ENCODE measurements around the gene C5orf34. TPM values are rescaled to one million over a fixed set of nuclear protein-coding genes. Genes with fewer than 3 reads are reported as not detected.

Gene C5orf34
- total and polyA plus RNA-seq, 9 of the 15 experiments (the other 6 are each of a cell fraction or from before 2014, with no cell fraction given): 13.2 to 32.6 (median 20.7) TPM

DNA sequence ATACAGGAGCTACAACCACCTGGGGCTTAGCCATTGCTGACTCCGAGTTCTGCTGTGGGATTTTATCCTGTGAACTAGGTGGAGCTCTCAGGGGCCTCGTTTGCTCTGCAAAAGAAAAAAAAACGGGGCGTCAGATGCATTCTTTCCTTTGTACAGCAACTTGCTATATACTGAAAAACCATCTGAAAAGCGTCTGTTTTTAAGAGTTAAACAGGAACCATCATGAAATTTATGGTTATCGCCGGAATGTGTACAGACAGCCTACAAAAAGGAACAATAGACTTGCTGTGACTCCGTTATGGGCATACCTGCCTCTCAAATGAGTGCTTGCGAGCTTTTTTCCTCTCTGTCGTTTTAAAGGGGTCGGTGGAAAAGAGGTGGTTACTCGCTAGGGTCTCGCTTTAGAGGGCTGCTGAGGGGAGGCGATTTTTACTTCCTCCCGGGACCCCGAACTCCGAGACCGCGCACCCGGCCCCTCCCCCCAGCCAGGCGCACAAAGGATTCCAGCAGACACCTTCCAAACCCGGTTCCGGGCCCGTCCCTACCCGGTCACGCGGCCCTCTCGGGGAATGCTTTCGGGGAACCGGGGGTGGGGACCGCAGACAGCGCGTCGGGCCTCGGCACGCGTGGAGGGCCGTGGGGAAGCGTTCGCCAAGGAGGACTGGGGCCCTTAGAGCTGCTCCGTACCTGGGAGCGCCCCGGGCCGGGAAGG lies 41.1 kb upstream of the C5orf34 start (continued):
- TF ChIP-seq, protein P1, sequence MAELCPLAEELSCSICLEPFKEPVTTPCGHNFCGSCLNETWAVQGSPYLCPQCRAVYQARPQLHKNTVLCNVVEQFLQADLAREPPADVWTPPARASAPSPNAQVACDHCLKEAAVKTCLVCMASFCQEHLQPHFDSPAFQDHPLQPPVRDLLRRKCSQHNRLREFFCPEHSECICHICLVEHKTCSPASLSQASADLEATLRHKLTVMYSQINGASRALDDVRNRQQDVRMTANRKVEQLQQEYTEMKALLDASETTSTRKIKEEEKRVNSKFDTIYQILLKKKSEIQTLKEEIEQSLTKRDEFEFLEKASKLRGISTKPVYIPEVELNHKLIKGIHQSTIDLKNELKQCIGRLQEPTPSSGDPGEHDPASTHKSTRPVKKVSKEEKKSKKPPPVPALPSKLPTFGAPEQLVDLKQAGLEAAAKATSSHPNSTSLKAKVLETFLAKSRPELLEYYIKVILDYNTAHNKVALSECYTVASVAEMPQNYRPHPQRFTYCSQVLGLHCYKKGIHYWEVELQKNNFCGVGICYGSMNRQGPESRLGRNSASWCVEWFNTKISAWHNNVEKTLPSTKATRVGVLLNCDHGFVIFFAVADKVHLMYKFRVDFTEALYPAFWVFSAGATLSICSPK (IDR thresholded peaks at IDR 0.05; ENCODE audit: borderline replicate concordance): no peak
- no peak for TF ChIP-seq PTTG1 (tag; IDR thresholded peaks at IDR 0.05; ENCODE audit: low read depth)
- TF ChIP-seq, protein P2, sequence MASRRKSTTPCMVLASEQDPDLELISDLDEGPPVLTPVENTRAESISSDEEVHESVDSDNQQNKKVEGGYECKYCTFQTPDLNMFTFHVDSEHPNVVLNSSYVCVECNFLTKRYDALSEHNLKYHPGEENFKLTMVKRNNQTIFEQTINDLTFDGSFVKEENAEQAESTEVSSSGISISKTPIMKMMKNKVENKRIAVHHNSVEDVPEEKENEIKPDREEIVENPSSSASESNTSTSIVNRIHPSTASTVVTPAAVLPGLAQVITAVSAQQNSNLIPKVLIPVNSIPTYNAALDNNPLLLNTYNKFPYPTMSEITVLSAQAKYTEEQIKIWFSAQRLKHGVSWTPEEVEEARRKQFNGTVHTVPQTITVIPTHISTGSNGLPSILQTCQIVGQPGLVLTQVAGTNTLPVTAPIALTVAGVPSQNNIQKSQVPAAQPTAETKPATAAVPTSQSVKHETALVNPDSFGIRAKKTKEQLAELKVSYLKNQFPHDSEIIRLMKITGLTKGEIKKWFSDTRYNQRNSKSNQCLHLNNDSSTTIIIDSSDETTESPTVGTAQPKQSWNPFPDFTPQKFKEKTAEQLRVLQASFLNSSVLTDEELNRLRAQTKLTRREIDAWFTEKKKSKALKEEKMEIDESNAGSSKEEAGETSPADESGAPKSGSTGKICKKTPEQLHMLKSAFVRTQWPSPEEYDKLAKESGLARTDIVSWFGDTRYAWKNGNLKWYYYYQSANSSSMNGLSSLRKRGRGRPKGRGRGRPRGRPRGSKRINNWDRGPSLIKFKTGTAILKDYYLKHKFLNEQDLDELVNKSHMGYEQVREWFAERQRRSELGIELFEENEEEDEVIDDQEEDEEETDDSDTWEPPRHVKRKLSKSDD (conservative IDR thresholded peaks at IDR 0.05; ENCODE audit: low read length): no peak
- TF ChIP-seq, protein P3, sequence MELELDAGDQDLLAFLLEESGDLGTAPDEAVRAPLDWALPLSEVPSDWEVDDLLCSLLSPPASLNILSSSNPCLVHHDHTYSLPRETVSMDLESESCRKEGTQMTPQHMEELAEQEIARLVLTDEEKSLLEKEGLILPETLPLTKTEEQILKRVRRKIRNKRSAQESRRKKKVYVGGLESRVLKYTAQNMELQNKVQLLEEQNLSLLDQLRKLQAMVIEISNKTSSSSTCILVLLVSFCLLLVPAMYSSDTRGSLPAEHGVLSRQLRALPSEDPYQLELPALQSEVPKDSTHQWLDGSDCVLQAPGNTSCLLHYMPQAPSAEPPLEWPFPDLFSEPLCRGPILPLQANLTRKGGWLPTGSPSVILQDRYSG (tag; conservative IDR thresholded peaks at IDR 0.05; ENCODE audit: low read depth): no peak; the same call in 1 of the 2 replicates
- no peak for TF ChIP-seq SNRNP70 (optimal IDR thresholded peaks at IDR 0.05; ENCODE audit: low read depth, low read length)
- TF ChIP-seq, protein P4, sequence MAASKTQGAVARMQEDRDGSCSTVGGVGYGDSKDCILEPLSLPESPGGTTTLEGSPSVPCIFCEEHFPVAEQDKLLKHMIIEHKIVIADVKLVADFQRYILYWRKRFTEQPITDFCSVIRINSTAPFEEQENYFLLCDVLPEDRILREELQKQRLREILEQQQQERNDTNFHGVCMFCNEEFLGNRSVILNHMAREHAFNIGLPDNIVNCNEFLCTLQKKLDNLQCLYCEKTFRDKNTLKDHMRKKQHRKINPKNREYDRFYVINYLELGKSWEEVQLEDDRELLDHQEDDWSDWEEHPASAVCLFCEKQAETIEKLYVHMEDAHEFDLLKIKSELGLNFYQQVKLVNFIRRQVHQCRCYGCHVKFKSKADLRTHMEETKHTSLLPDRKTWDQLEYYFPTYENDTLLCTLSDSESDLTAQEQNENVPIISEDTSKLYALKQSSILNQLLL (CRISPR knock-in tag; IDR thresholded peaks at IDR 0.05; ENCODE audit: borderline replicate concordance): no peak
- TF ChIP-seq NFE2 (IDR thresholded peaks at IDR 0.05; ENCODE audit: low read depth): no peak
- no peak for TF ChIP-seq IFI16 (CRISPR knock-in tag; IDR thresholded peaks at IDR 0.05)
- TF ChIP-seq, protein P5, sequence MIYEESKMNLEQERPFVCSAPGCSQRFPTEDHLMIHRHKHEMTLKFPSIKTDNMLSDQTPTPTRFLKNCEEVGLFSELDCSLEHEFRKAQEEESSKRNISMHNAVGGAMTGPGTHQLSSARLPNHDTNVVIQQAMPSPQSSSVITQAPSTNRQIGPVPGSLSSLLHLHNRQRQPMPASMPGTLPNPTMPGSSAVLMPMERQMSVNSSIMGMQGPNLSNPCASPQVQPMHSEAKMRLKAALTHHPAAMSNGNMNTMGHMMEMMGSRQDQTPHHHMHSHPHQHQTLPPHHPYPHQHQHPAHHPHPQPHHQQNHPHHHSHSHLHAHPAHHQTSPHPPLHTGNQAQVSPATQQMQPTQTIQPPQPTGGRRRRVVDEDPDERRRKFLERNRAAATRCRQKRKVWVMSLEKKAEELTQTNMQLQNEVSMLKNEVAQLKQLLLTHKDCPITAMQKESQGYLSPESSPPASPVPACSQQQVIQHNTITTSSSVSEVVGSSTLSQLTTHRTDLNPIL (CRISPR knock-in tag; IDR thresholded peaks at IDR 0.05): no peak
- TF ChIP-seq, protein P6, sequence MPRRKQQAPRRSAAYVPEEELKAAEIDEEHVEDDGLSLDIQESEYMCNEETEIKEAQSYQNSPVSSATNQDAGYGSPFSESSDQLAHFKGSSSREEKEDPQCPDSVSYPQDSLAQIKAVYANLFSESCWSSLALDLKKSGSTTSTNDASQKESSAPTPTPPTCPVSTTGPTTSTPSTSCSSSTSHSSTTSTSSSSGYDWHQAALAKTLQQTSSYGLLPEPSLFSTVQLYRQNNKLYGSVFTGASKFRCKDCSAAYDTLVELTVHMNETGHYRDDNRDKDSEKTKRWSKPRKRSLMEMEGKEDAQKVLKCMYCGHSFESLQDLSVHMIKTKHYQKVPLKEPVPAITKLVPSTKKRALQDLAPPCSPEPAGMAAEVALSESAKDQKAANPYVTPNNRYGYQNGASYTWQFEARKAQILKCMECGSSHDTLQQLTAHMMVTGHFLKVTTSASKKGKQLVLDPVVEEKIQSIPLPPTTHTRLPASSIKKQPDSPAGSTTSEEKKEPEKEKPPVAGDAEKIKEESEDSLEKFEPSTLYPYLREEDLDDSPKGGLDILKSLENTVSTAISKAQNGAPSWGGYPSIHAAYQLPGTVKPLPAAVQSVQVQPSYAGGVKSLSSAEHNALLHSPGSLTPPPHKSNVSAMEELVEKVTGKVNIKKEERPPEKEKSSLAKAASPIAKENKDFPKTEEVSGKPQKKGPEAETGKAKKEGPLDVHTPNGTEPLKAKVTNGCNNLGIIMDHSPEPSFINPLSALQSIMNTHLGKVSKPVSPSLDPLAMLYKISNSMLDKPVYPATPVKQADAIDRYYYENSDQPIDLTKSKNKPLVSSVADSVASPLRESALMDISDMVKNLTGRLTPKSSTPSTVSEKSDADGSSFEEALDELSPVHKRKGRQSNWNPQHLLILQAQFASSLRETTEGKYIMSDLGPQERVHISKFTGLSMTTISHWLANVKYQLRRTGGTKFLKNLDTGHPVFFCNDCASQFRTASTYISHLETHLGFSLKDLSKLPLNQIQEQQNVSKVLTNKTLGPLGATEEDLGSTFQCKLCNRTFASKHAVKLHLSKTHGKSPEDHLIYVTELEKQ (CRISPR knock-in tag; IDR thresholded peaks at IDR 0.05): no peak
- TF ChIP-seq ZC3H8 (IDR thresholded peaks at IDR 0.05): no peak
- TF ChIP-seq CAMTA2 (CRISPR knock-in tag; conservative IDR thresholded peaks at IDR 0.05): no peak
- TF ChIP-seq MXI1 (IDR thresholded peaks at IDR 0.05; ENCODE audit: low read depth, low read length): no peak
- TF ChIP-seq, protein P7, sequence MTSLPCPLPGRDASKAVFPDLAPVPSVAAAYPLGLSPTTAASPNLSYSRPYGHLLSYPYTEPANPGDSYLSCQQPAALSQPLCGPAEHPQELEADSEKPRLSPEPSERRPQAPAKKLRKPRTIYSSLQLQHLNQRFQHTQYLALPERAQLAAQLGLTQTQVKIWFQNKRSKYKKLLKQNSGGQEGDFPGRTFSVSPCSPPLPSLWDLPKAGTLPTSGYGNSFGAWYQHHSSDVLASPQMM (CRISPR knock-in tag; IDR thresholded peaks at IDR 0.05): no peak
- no peak for TF ChIP-seq ZNF12 (CRISPR knock-in tag; IDR thresholded peaks at IDR 0.05)

All from K562 (cell line).